ENCODE results near the gene NECAB2.

The NECAB2 gene

DNA sequence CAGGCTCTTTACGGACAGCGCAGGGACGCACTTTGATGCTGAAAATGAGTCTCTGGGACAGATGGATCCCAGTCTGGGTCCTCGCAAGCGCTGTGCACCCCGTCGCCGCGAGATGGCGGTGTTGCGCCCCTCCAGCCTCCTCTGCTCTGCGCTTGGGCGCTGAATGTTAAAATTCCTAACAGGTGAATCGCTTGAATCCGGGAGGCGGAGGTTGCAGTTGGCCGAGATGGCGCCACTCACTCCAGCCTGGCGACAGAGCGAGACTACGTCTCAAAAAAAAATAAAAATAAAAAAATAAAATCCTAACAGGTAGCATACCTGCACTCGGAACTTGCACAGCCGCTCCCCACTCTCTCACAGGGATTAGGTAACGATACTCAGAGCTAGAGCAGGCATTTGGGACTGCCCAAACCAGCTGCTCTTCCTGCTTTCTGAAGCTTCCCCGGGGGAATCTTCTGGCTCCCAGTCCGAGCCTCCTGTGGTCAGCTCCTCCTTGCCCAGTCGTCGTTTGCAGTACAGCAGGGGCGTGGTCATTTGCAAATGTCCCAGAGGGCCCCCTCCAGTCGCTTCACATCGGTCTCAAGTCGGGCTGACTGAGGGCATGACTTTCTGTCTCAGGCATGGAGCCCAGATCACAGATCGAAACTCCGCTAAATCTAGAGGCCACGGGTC, 41.2 kb upstream of the NECAB2 start:
- TF ChIP-seq, protein P1, sequence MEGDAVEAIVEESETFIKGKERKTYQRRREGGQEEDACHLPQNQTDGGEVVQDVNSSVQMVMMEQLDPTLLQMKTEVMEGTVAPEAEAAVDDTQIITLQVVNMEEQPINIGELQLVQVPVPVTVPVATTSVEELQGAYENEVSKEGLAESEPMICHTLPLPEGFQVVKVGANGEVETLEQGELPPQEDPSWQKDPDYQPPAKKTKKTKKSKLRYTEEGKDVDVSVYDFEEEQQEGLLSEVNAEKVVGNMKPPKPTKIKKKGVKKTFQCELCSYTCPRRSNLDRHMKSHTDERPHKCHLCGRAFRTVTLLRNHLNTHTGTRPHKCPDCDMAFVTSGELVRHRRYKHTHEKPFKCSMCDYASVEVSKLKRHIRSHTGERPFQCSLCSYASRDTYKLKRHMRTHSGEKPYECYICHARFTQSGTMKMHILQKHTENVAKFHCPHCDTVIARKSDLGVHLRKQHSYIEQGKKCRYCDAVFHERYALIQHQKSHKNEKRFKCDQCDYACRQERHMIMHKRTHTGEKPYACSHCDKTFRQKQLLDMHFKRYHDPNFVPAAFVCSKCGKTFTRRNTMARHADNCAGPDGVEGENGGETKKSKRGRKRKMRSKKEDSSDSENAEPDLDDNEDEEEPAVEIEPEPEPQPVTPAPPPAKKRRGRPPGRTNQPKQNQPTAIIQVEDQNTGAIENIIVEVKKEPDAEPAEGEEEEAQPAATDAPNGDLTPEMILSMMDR (IDR thresholded peaks at IDR 0.05; ENCODE audit: low read length) = peak; percentile 66
- no peak for TF ChIP-seq EZH2phosphoT487 (IDR thresholded peaks at IDR 0.05; ENCODE audit: low read length)

DNA sequence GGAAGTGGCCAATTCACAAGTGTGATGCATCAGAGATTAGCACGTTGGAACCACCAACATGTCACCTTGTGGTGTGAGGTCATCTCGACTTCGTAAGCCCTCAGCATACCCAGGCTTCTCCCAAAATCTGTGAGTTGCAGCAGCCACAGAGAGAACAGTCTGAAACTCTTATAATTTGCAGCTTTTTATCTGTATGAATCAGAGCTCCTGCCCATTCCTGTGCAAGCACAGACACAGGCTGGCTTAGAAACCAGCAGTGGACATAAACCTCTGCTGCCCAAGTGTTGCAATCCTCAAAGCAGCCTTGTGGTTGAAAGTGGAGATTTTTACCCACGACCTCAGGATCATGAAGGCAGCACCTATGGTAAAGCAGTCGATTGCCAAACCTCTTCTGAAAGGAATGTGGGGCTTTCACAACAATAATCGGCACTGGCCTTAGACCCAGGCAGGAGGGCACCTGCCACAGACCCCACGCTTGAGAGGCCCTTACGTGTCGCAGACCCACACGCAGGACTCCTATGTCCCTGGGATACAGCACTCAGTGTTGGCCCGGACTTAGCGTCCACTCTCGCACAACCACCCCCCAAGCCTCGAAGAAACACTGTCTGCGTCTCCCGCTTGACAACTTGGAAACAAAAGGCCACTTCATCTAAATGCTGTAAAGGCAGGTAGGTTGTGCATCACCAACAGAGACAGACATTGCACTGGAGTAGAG, 39.5 kb upstream of the NECAB2 start:
- Histone ChIP-seq H3K79me2 (ENCODE audit: low read length) (no peaks in the 10 kb centered on the region), H3K4me3 (ENCODE audit: low read length) (no peak overlapping the region), H3F3A (ENCODE audit: insufficient read depth, low read length) (no peaks in the 10 kb centered on the region), H3K4me2 (ENCODE audit: low read depth, low read length) (no peak overlapping the region), H3K27ac (ENCODE audit: low read length) (no peak overlapping the region), H3K4me1 (ENCODE audit: low read length) (no peaks in the 10 kb centered on the region), H2AFZ (ENCODE audit: low read length) (no peak overlapping the region), H4K20me1 (ENCODE audit: insufficient read depth, low read length) (no peaks in the 10 kb centered on the region), H3K27me3 (replicated peaks; ENCODE audit: insufficient read depth, low read length) (no peaks in the 10 kb centered on the region), H3K36me3 (replicated peaks; ENCODE audit: insufficient read depth, low read length) (no peaks in the 10 kb centered on the region), H3K9me2 (replicated peaks; ENCODE audit: insufficient read depth, low read length) (no peaks in the 10 kb centered on the region), H3K9ac (ENCODE audit: low read length) (no peak overlapping the region), H3K9me3 (replicated peaks; ENCODE audit: insufficient read depth, low read length) (no peaks in the 10 kb centered on the region)
- no peak for TF ChIP-seq EZH2 (optimal IDR thresholded peaks at IDR 0.05; ENCODE audit: low read depth, low read length)
- TF ChIP-seq EZH2phosphoT487 (IDR thresholded peaks at IDR 0.05; ENCODE audit: low read length) = no peak
- TF ChIP-seq, protein P1 (IDR thresholded peaks at IDR 0.05; ENCODE audit: low read length) = no peak
- DNase-seq = no peak

More for the DNA sequence above, 41.2 kb upstream of the NECAB2 start:
- peak; percentile 9 for DNase-seq
- Histone ChIP-seq H3K4me1 (ENCODE audit: low read length) (no peaks in the 10 kb centered on the region), H3K27ac (ENCODE audit: low read length) (no peak overlapping the region), H4K20me1 (ENCODE audit: insufficient read depth, low read length) (no peaks in the 10 kb centered on the region), H3K4me2 (ENCODE audit: low read depth, low read length) (no peak overlapping the region), H3K4me3 (ENCODE audit: low read length) (no peak overlapping the region), H3K79me2 (ENCODE audit: low read length) (no peaks in the 10 kb centered on the region), H3K9me3 (replicated peaks; ENCODE audit: insufficient read depth, low read length) (no peaks in the 10 kb centered on the region), H2AFZ (ENCODE audit: low read length) (no peak overlapping the region), H3K9ac (ENCODE audit: low read length) (no peak overlapping the region), H3K9me2 (replicated peaks; ENCODE audit: insufficient read depth, low read length) (no peaks in the 10 kb centered on the region), H3K36me3 (replicated peaks; ENCODE audit: insufficient read depth, low read length) (no peaks in the 10 kb centered on the region), H3F3A (ENCODE audit: insufficient read depth, low read length) (no peaks in the 10 kb centered on the region), H3K27me3 (replicated peaks; ENCODE audit: insufficient read depth, low read length) (no peaks in the 10 kb centered on the region)

DNA sequence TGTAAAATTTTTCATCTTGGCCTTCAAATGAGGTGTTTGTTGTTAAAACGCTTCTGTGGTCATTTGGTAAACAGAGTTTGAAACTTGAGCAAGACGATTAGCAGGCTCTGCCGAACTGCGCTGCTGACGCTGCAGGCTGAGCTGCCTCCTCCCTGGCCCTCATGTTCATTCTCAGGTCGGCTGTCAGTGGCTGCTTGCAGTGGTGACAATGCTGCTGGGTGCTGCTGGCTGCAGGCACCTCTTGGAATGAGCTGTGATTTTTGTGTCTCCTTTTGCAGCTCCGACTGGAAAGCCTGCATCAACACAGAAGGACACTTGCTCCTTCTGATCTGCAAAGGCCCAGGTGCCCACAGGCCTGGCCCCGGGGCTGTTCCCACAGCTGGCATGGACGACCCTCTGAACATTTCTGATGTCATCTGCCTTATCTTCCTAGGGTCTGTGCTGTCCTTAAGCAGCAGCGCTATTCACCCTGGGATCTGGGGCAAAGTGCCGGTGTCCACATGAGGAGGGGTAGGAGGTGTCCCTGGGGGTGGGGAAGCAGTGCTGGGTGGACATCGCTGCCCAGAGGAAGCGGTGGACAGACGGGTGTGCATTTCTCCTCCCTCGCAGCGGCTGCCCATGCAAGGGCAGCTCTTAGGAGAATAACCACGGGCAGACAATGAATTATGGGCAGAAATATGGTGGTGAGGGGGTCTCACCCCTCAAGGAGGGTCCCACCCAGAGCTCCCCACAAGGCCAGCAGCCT, 38.1 kb upstream of the NECAB2 start:
- no peaks in the 10 kb centered on the region for H3K9me2 ChIP-seq (replicated peaks; ENCODE audit: insufficient read depth, low read length)
- H3K27ac ChIP-seq (ENCODE audit: low read length) = no peak overlapping the region
- H3K4me2 ChIP-seq (ENCODE audit: low read depth, low read length) = no peak overlapping the region
- no peaks in the 10 kb centered on the region for H3K79me2 ChIP-seq (ENCODE audit: low read length)
- no peaks in the 10 kb centered on the region for H4K20me1 ChIP-seq (ENCODE audit: insufficient read depth, low read length)
- no peak overlapping the region for H3K4me3 ChIP-seq (ENCODE audit: low read length)
- no peak for TF ChIP-seq EZH2 (optimal IDR thresholded peaks at IDR 0.05; ENCODE audit: low read depth, low read length)
- H3K9ac ChIP-seq (ENCODE audit: low read length) = no peak overlapping the region
- H3K4me1 ChIP-seq (ENCODE audit: low read length) = no peaks in the 10 kb centered on the region
- H2AFZ ChIP-seq (ENCODE audit: low read length) = no peak overlapping the region
- H3K36me3 ChIP-seq (replicated peaks; ENCODE audit: insufficient read depth, low read length) = no peaks in the 10 kb centered on the region
- no peaks in the 10 kb centered on the region for H3F3A ChIP-seq (ENCODE audit: insufficient read depth, low read length)
- no peaks in the 10 kb centered on the region; the same call in 1 of the 2 replicates for H3K27me3 ChIP-seq (replicated peaks; ENCODE audit: insufficient read depth, low read length)
- H3K9me3 ChIP-seq (replicated peaks; ENCODE audit: insufficient read depth, low read length) = no peaks in the 10 kb centered on the region
- DNase-seq = no peak
